Endothelial cell of umbilical vein (primary cell): Measurements from ENCODE around the gene PACS1. TPM values are rescaled to one million over a fixed set of nuclear protein-coding genes. Genes with fewer than 3 reads are reported as not detected.

Experiments
- BruUV-seq: library from RNA; stranded (reverse); fragments of 400-500 nt; replicated peaks from 2 replicates; lab custom pipeline; 2021; lab: Mats Ljungman, UMichigan
- CTCF ChIA-PET: fragments of 300-600, 350-600 bp; sonication (Branson Sonifier 250); formaldehyde crosslinking; loops from one replicate; lab custom pipeline; 2021; ENCODE audit warnings: antibody characterized with exemption, inconsistent platforms; lab: Charles Lee
- POLR2A ChIA-PET: fragments of 300-600, 350-600 bp; sonication (Branson Sonifier 250); formaldehyde crosslinking; loops from one replicate; lab custom pipeline; 2021; ENCODE audit warnings: antibody characterized with exemption, inconsistent platforms; lab: Charles Lee
- DNase-seq: peaks from one replicate; pipeline ENCODE4 v3.0.0-alpha.2; 2011; ENCODE audit warnings: low read depth, low spot score
- FAIRE-seq: peaks from 2 replicates; lab custom pipeline; 2011; peaks lifted over from hg19 to GRCh38; lab: Jason Lieb, UNC
- H2AFZ ChIP-seq: 2 replicates; pipeline ENCODE4 v1.6.0; 2012; ENCODE audit warnings: low read depth, low read length, control low read depth, inconsistent platforms
- H3K27ac ChIP-seq: 2 replicates; pipeline ENCODE4 v1.5.1; 2011; ENCODE audit warnings: low read depth, mild to moderate bottlenecking, control low read depth, low read length, moderate library complexity; ENCODE audit not compliant: insufficient read depth
- H3K27me3 ChIP-seq, 2 experiments: 2 replicates each; pipeline versions ENCODE4 v1.6.0 to v1.6.1; 2011; ENCODE audit warnings: low read length in 2 of 2, mixed read lengths in 1 of 2; ENCODE audit not compliant: control insufficient read depth in 2 of 2, insufficient read depth in 2 of 2
- H3K36me3 ChIP-seq, 2 experiments: 2 replicates in 1 of 2; 3 replicates in 1 of 2; pipeline ENCODE4 v1.5.1; 2011; ENCODE audit warnings: low read length in 2 of 2, mild to moderate bottlenecking in 1 of 2, moderate library complexity in 1 of 2; ENCODE audit not compliant: control insufficient read depth in 2 of 2, insufficient read depth in 2 of 2; ENCODE audit errors: extremely low read depth in 1 of 2
- H3K4me1 ChIP-seq: 3 replicates; pipeline ENCODE4 v1.5.1; 2011; ENCODE audit warnings: mild to moderate bottlenecking, low read length; ENCODE audit not compliant: control insufficient read depth, insufficient read depth; ENCODE audit errors: extremely low read depth
- H3K4me2 ChIP-seq: 2 replicates; pipeline ENCODE4 v1.6.1; 2011; ENCODE audit warnings: low read length, control low read depth, mixed read lengths; ENCODE audit not compliant: insufficient read depth
- H3K4me3 ChIP-seq, 3 experiments: fragments of 200-600 bp in 1 of 3; sonication (generic), shearing (Covaris generic) in 1 of 3; replicated peaks in 1 of 3; 2 replicates each; pipeline ENCODE4 v1.5.1; 2011 to 2016; ENCODE audit warnings: control low read depth in 3 of 3, low read length in 3 of 3, mild to moderate bottlenecking in 2 of 3, inconsistent platforms in 1 of 3, low read depth in 1 of 3, moderate library complexity in 1 of 3; ENCODE audit not compliant: insufficient read depth in 1 of 3
- H3K79me2 ChIP-seq: 2 replicates; pipeline ENCODE4 v1.6.0; 2012; ENCODE audit warnings: low read length, inconsistent platforms; ENCODE audit not compliant: control insufficient read depth, insufficient read depth
- H3K9ac ChIP-seq: replicated peaks from 2 replicates; pipeline ENCODE3; 2011; ENCODE audit warnings: low read length, control low read depth; ENCODE audit not compliant: insufficient read depth; ENCODE audit errors: extremely low read depth
- H3K9me1 ChIP-seq: replicated peaks from 3 replicates; pipeline ENCODE4 v1.6.0; 2011; ENCODE audit warnings: mild to moderate bottlenecking, low read length; ENCODE audit not compliant: control insufficient read depth, insufficient read depth; ENCODE audit errors: extremely low read depth
- H3K9me3 ChIP-seq: replicated peaks from 2 replicates; pipeline ENCODE4 v1.5.1; 2012; ENCODE audit warnings: low read length, inconsistent platforms; ENCODE audit not compliant: control insufficient read depth, insufficient read depth
- H4K20me1 ChIP-seq: replicated peaks from 2 replicates; pipeline ENCODE3; 2011; ENCODE audit warnings: mild to moderate bottlenecking, low read length; ENCODE audit not compliant: control insufficient read depth, insufficient read depth; ENCODE audit errors: extremely low read depth
- CTCF ChIP-seq, 2 donors: IDR thresholded peaks; 1 replicate in 1 of 2; 2 replicates in 1 of 2; pipeline ENCODE4 v1.5.1; 2011; ENCODE audit warnings: low read length in 2 of 2, mild to moderate bottlenecking in 2 of 2, moderate library complexity in 2 of 2, control low read depth in 1 of 2, inconsistent platforms in 1 of 2, low read depth in 1 of 2; ENCODE audit not compliant: insufficient read depth in 1 of 2; ENCODE audit errors: extremely low read depth in 1 of 2
- FOS ChIP-seq: IDR thresholded peaks from 2 replicates; pipeline ENCODE4 v1.6.1; 2011; ENCODE audit warnings: mild to moderate bottlenecking, low read length, moderate library complexity, borderline replicate concordance; ENCODE audit not compliant: insufficient read depth
- GATA2 ChIP-seq: IDR thresholded peaks from 2 replicates; pipeline ENCODE4 v1.7.0; 2011; ENCODE audit warnings: low read depth, mild to moderate bottlenecking, moderate library complexity, mixed read lengths, low read length; ENCODE audit not compliant: insufficient read length, insufficient read depth
- JUN ChIP-seq: IDR thresholded peaks from 2 replicates; pipeline ENCODE4 v1.6.1; 2011; ENCODE audit warnings: borderline replicate concordance, low read depth; ENCODE audit not compliant: insufficient read length, insufficient read depth
- MYC ChIP-seq: IDR thresholded peaks from one replicate; pipeline ENCODE4 v1.6.1; 2011; ENCODE audit warnings: mild to moderate bottlenecking, low read depth, low read length
- POLR2A ChIP-seq: IDR thresholded peaks from 2 replicates; pipeline ENCODE4 v1.6.1; 2012; ENCODE audit warnings: low read depth, mild to moderate bottlenecking, control low read depth, low read length
- POLR2AphosphoS5 ChIP-seq: IDR thresholded peaks from 2 replicates; pipeline ENCODE4 v1.6.1; 2012; ENCODE audit warnings: low read depth, mild to moderate bottlenecking, control low read depth, low read length, moderate library complexity; ENCODE audit not compliant: insufficient read depth
- dilution Hi-C: fragments of 300-500 bp; cut with MboI; formaldehyde crosslinking; loops from one replicate; pipeline ENCODE4 v1.15.0; 2019; ENCODE audit warnings: low sequenced_read_pairs; ENCODE audit not compliant: extremely low pct_ligation_motif_present
- intact Hi-C: fragments of 100-400 bp; cut with micrococcal nuclease; formaldehyde crosslinking; loops from one replicate; pipeline ENCODE4 v1.10.0; 2022
- polyA plus RNA-seq, 4 experiments: library from polyadenylated mRNA; depleted of rRNA in 3 of 4; stranded (reverse) in 3 of 4; unstranded in 1 of 4; fragments of >200 nt; gene quantifications; 2 replicates each; pipeline versions ENCODE4 v1.2.1 to v1.2.3, GENCODE V29; 2011 to 2012; ENCODE audit warnings: missing spikeins in 1 of 4
- total RNA-seq: library from RNA; stranded (reverse); gene quantifications from 2 replicates; pipeline ENCODE4 v1.2.3, GENCODE V29; 2021

PACS1 gene
- total and polyA plus RNA-seq, 2 donors (not counting 3 experiments of a cell fraction or from before 2014, with no cell fraction given), result 26.4 to 64.4 TPM

GRCh38 chr11:66062408-66062807 lies 7.7 kb upstream of the PACS1 start:
- Histone ChIP-seq H3K4me3 (no peak overlapping the region), H4K20me1 (no peaks in the 10 kb centered on the region), H3K9me1 (no peaks in the 10 kb centered on the region), H3K79me2 (peaks cover 11% of the 10 kb centered on the region), H3K27me3 (no peaks in the 10 kb centered on the region), H3K36me3 (peaks cover 49 to 61% of the 10 kb centered on the region in 2 experiments), H3K4me2 (no peak overlapping the region), H2AFZ (no peak overlapping the region), H3K9me3 (no peaks in the 10 kb centered on the region), H3K27ac (no peak overlapping the region), H3K9ac (no peak overlapping the region), H3K4me1 (no peaks in the 10 kb centered on the region)
- intact Hi-C loops (no loop called here), dilution Hi-C loops (no loop called here)
- TF ChIP-seq POLR2A (no peak), CTCF (IDR thresholded peaks at IDR 0.05; ENCODE audit: extremely low read depth in 1 of 2, insufficient read depth in 1 of 2, low read depth in 1 of 2, low read length in 2 of 2) (no peak), MYC (no peak), POLR2AphosphoS5 (no peak), JUN (no peak), GATA2 (no peak), FOS (no peak)
- no peak for FAIRE-seq
- DNase-seq, result no peak
- ChIA-PET POLR2A (interaction anchor here (0.6 kb wide), 1 partner anchor 10 kb away, joined by 4 read pairs; the partner anchor contains the start of gene SF3B2), CTCF (interaction anchor here (0.6 to 1.5 kb wide), 2 partner anchors 72 to 512 kb away, joined by 3 to 5 read pairs; no protein-coding TSS in a partner anchor)
- BruUV-seq, result no TSS peak
